Measurements from ENCODE around the gene UGT2A2.
"Not testable (repeated sequence)": the region's sequence is repeated elsewhere in the genome, so short reads cannot be mapped to it uniquely, and the experiment has no call there.

Gene UGT2A2

DNA sequence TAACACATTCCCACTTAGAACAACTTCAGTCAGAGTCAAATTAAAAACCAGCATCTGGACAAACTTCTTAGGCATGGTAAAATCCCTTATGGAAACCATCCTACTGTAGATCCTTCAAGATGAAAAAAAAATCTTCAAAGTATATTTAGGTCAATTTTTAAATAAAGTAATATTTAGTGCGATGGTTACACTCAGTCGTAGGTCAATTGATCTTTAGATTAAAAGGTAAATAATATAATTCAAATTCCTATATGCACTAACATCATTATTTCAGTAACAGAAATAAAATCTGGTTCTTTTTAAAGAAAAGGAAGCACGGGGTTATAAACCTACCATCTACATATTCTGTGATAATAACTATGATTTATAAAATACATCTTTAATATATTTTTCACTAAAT is at the start of gene UGT2A2:
Gene UGT2A2 (minus strand): TSS at position 101 of the 400 bp plus-strand sequence. CDS start 2 bp downstream, at position 99.
- Mint-ChIP-seq H3K4me3 (no peak within 1 kb of the TSS), H3K9me3 (no peaks in the 10 kb centered on the region), H3K36me3 (ENCODE audit: low read depth) (no peaks in the 10 kb centered on the region), H3K4me1 (no peaks in the 10 kb centered on the region), H3K27ac (no peak within 1 kb of the TSS), H3K27me3 (ENCODE audit: low read depth) (no peaks in the 10 kb centered on the region)
- TF ChIP-seq, protein P1, sequence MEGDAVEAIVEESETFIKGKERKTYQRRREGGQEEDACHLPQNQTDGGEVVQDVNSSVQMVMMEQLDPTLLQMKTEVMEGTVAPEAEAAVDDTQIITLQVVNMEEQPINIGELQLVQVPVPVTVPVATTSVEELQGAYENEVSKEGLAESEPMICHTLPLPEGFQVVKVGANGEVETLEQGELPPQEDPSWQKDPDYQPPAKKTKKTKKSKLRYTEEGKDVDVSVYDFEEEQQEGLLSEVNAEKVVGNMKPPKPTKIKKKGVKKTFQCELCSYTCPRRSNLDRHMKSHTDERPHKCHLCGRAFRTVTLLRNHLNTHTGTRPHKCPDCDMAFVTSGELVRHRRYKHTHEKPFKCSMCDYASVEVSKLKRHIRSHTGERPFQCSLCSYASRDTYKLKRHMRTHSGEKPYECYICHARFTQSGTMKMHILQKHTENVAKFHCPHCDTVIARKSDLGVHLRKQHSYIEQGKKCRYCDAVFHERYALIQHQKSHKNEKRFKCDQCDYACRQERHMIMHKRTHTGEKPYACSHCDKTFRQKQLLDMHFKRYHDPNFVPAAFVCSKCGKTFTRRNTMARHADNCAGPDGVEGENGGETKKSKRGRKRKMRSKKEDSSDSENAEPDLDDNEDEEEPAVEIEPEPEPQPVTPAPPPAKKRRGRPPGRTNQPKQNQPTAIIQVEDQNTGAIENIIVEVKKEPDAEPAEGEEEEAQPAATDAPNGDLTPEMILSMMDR (IDR thresholded peaks at IDR 0.05; ENCODE audit: unreplicated experiment in 3 of 3): no peak

DNA sequence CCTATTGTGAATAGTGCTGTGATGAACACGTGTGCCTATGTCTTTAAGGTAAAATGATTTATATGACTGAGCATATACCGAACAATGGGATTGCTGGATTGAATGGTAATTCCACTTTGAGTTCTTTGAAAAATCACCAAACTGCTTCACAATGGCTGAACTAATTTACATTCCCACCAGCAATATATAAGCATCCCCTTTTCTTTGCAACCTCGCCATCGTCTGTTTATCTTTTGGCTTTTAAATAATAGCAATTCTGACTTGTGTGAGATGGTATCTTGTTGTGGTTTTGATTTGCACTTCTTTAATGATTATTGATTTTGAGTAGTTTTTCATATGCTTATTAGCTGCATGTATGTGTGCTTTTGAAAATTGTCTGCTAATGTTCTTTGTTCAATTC is 45.4 kb upstream of the UGT2A2 start:
- Mint-ChIP-seq H3K9me3 (no peaks in the 10 kb centered on the region), H3K36me3 (ENCODE audit: low read depth) (no peaks in the 10 kb centered on the region), H3K4me3 (no peak overlapping the region), H3K4me1 (peaks cover 5% of the 10 kb centered on the region), H3K27me3 (ENCODE audit: low read depth) (no peaks in the 10 kb centered on the region), H3K27ac (no peak overlapping the region)
- TF ChIP-seq, protein P1 (IDR thresholded peaks at IDR 0.05; ENCODE audit: unreplicated experiment in 3 of 3): no peak

DNA sequence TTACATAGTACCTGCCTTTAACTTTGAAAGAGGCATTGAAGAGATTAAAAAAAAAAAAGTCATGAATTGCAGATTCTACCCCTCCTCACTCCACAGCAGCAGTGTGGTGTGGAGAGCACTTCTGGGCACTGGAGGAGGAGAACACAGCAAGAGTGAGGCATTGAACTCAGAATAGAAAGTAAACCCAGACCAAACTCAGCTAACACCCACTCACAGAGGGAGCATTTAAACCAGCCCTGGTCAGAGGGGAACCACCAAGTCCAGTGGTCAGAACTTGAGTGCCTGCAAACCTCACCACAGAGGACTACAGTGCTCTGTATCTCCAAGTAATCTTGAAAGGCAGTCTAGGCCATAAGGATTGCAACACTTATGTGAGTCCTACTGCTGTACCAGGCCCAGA is 29.2 kb upstream of the UGT2A2 start:
- H3K9me3 Mint-ChIP-seq: peaks cover 2% of the 10 kb centered on the region

DNA sequence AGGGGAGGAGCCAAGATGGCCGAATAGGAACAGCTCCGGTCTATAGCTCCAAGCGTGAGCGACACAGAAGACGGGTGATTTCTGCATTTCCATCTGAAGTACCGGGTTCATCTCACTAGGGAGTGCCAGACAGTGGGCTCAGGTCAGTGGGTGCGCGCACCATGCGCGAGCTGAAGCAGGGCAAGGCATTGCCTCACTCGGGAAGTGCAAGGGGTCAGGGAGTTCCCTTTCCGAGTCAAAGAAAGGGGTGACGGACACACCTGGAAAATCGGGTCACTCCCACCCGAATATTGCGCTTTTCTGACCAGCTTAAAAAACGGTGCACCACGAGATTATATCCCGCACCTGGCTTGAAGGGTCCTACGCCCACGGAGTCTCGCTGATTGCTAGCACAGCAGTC is 24.6 kb upstream of the UGT2A2 start:
- not testable (repeated sequence) for H3K36me3 Mint-ChIP-seq (ENCODE audit: low read depth); H3K4me1 Mint-ChIP-seq; H3K4me3 Mint-ChIP-seq; H3K27ac Mint-ChIP-seq; H3K27me3 Mint-ChIP-seq (ENCODE audit: low read depth)
- peaks cover 28% of the 10 kb centered on the region for H3K9me3 Mint-ChIP-seq

More for the DNA sequence above, 29.2 kb upstream of the UGT2A2 start:
- H3K27ac Mint-ChIP-seq: no peak overlapping the region
- no peaks in the 10 kb centered on the region for H3K27me3 Mint-ChIP-seq (ENCODE audit: low read depth)
- H3K4me3 Mint-ChIP-seq: no peak overlapping the region
- no peaks in the 10 kb centered on the region for H3K4me1 Mint-ChIP-seq
- H3K36me3 Mint-ChIP-seq (ENCODE audit: low read depth): no peaks in the 10 kb centered on the region
- TF ChIP-seq, protein P1 (IDR thresholded peaks at IDR 0.05; ENCODE audit: unreplicated experiment in 3 of 3): no peak

DNA sequence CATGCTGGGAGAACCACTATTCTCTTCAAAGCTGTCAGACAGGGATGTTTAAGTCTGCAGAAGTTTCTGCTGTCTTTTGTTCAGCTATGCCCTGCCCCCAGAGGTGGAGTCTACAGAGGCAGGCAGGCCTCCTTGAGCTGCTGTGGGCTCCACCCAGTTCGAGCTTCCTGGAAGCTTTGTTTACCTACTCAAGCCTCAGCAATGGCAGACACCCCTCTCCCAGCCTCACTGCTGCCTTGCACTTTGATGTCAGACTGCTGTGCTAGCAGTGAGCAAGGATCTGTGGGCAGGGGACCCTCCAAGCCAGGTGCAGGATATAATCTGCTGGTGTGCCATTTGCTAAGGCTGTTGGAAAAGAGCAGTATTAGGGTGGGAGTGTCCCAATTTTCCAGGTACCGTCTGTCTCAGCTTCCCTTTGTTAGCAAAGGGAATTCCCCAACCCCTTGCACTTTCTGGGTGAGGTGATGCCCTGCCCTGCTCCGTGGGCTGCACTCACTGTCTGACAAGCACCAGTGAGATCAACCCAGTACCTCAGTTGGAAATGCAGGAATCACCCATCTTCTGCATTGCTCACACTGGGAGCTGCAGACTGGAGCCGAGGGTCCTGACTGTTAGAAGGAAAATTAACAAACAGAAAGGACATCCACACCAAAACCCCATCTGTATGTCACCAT is 21.8 kb upstream of the UGT2A2 start:
- H3K4me3 Mint-ChIP-seq; H3K4me1 Mint-ChIP-seq; H3K27ac Mint-ChIP-seq; H3K36me3 Mint-ChIP-seq (ENCODE audit: low read depth); H3K27me3 Mint-ChIP-seq (ENCODE audit: low read depth): not testable (repeated sequence)
- peaks cover 33% of the 10 kb centered on the region for H3K9me3 Mint-ChIP-seq

DNA sequence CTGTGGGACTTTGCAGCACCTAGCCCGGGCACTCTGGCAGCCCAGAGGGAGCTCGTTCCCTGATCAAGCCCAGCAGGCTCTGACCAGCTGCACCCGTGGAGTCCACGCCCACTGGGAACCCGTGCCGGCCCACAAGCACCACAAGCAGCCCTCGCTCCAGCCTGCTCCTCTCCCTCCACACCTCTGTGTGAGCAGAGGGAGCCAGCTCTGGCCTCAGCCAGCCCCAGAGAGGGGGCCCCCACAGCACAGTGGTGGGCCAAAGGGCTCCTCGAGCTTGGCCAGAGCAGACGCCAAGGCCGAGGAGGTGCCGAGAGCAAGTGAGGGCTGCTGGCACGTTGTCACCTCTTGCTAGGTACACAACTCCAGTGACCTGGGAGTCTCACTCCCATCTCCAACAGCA is 18.7 kb upstream of the UGT2A2 start:
- H3K27me3 Mint-ChIP-seq (ENCODE audit: low read depth): no peaks in the 10 kb centered on the region
- no peak overlapping the region for H3K27ac Mint-ChIP-seq
- H3K9me3 Mint-ChIP-seq: peaks cover 26% of the 10 kb centered on the region
- no peaks in the 10 kb centered on the region for H3K4me1 Mint-ChIP-seq
- no peaks in the 10 kb centered on the region for H3K36me3 Mint-ChIP-seq (ENCODE audit: low read depth)
- no peak overlapping the region for H3K4me3 Mint-ChIP-seq
- TF ChIP-seq, protein P1 (IDR thresholded peaks at IDR 0.05; ENCODE audit: unreplicated experiment in 3 of 3): no peak

DNA sequence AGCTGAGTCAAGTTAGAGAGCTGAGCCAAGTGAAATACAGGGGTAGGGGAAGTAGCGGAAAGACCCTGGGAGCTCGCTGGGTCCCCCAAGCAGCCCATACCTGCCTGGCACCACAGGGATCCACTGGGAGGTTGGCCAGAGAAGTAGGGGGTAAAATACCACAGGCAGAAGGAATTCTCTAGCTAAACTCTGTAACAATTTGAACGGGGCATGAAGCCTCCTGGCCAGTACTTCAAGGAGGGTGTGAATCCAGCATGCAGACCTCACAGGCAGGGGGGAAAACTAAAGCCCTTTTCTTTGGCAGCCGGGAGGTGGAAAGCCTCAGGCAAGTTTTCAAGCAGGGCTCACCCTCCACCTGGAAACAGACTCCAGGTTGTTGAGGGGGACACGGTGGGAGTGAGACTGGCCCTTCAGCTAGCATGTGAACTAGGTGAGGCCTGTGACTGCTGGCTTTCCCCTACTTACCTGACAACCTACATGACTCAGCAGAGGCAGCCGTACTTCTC is 17.3 kb upstream of the UGT2A2 start:
- H3K27ac Mint-ChIP-seq: peak overlapping the region in 1 of 3 experiments; percentile 41
- no peak overlapping the region for H3K4me3 Mint-ChIP-seq
- H3K27me3 Mint-ChIP-seq (ENCODE audit: low read depth): no peaks in the 10 kb centered on the region
- H3K9me3 Mint-ChIP-seq: peaks cover 18% of the 10 kb centered on the region
- no peaks in the 10 kb centered on the region for H3K4me1 Mint-ChIP-seq
- H3K36me3 Mint-ChIP-seq (ENCODE audit: low read depth): no peaks in the 10 kb centered on the region
- TF ChIP-seq, protein P1 (IDR thresholded peaks at IDR 0.05; ENCODE audit: unreplicated experiment in 3 of 3): no peak
